WTC11 (cell line): Measurements from ENCODE around the gene NAA11. TPM values are rescaled to one million over a fixed set of nuclear protein-coding genes. Genes with fewer than 3 reads are reported as not detected.
A peak's percentile ranks its signal among the peaks of the same experiment; 100 is the strongest.

Experiments
- ATAC-seq: fragments of 200-7000 bp; cut with Tn5 transposase; 2 replicates; pipeline ENCODE4 v1.10.0; 2021; ENCODE audit warnings: mild to moderate bottlenecking, moderate library complexity
- Bru-seq: library from RNA; stranded (reverse); fragments of 400-500 nt; gene quantifications from one replicate; lab custom pipeline; 2021; lab: Mats Ljungman, UMichigan
- CTCF ChIA-PET: fragments of 300-600 bp; sonication (Branson Sonifier 250); formaldehyde crosslinking; loops from one replicate; lab custom pipeline; 2021; ENCODE audit warnings: antibody characterized with exemption; lab: Charles Lee
- POLR2A ChIA-PET: fragments of 350-600 bp; sonication (Branson Sonifier 250); formaldehyde crosslinking; loops from one replicate; lab custom pipeline; 2021; ENCODE audit warnings: antibody characterized with exemption; lab: Charles Lee
- DNase-seq: peaks from one replicate; pipeline ENCODE4 v3.0.0; 2021; ENCODE audit warnings: low spot score
- H3K27ac Mint-ChIP-seq: 2 replicates; pipeline ENCODE4 v1.8.0; 2021; ENCODE audit warnings: mixed read lengths
- H3K27me3 Mint-ChIP-seq: 2 replicates; pipeline ENCODE4 v1.8.0; 2021; ENCODE audit warnings: low read depth, mild to moderate bottlenecking, moderate library complexity, mixed read lengths
- H3K36me3 Mint-ChIP-seq: 2 replicates; pipeline ENCODE4 v1.8.0; 2021; ENCODE audit warnings: mixed read lengths
- H3K4me1 Mint-ChIP-seq: 2 replicates; pipeline ENCODE4 v1.8.0; 2022; ENCODE audit warnings: mixed read lengths
- H3K4me3 Mint-ChIP-seq: 2 replicates; pipeline ENCODE4 v1.8.0; 2021; ENCODE audit warnings: mild to moderate bottlenecking, moderate library complexity, mixed read lengths
- H3K9me3 Mint-ChIP-seq: 2 replicates; pipeline ENCODE4 v1.8.0; 2021; ENCODE audit warnings: mixed read lengths
- AFF4 ChIP-seq: sonication (generic); formaldehyde crosslinking; IDR thresholded peaks from 2 replicates; pipeline ENCODE4 v1.8.1; 2023; ENCODE audit warnings: mild to moderate bottlenecking, missing genetic modification reagents, borderline replicate concordance
- ARID4B ChIP-seq: sonication (generic); formaldehyde crosslinking; IDR thresholded peaks from 2 replicates; pipeline ENCODE4 v1.8.0; 2023; ENCODE audit warnings: missing genetic modification reagents, mild to moderate bottlenecking, borderline replicate concordance
- ATF1 ChIP-seq: sonication (generic); formaldehyde crosslinking; IDR thresholded peaks from 2 replicates; pipeline ENCODE4 v1.8.1; 2023; ENCODE audit warnings: mild to moderate bottlenecking, moderate library complexity, missing genetic modification reagents
- ATF6 ChIP-seq: sonication (generic); formaldehyde crosslinking; IDR thresholded peaks from 2 replicates; pipeline ENCODE4 v1.8.1; 2023; ENCODE audit warnings: mild to moderate bottlenecking, missing genetic modification reagents
- CREM ChIP-seq: sonication (generic); formaldehyde crosslinking; IDR thresholded peaks from 2 replicates; pipeline ENCODE4 v1.8.1; 2022; ENCODE audit warnings: mild to moderate bottlenecking, missing genetic modification reagents, moderate library complexity
- E2F1 ChIP-seq: sonication (generic); formaldehyde crosslinking; IDR thresholded peaks from 2 replicates; pipeline ENCODE4 v1.8.0; 2022; ENCODE audit warnings: mild to moderate bottlenecking, missing genetic modification reagents
- ELF4 ChIP-seq: sonication (generic); formaldehyde crosslinking; IDR thresholded peaks from 2 replicates; pipeline ENCODE4 v1.8.1; 2022; ENCODE audit warnings: low read depth, mild to moderate bottlenecking, moderate library complexity, missing genetic modification reagents
- ERG ChIP-seq: fragments of 250-450 bp; sonication (Bioruptor Pico); IDR thresholded peaks from 2 replicates; pipeline ENCODE4 v1.8.0; 2021; ENCODE audit warnings: mild to moderate bottlenecking
- ESRRA ChIP-seq: sonication (generic); formaldehyde crosslinking; IDR thresholded peaks from 2 replicates; pipeline ENCODE4 v1.8.1; 2022; ENCODE audit warnings: mild to moderate bottlenecking, missing genetic modification reagents, borderline replicate concordance
- GABPB1 ChIP-seq: sonication (generic); formaldehyde crosslinking; IDR thresholded peaks from 2 replicates; pipeline ENCODE4 v1.8.1; 2023; ENCODE audit warnings: mild to moderate bottlenecking, missing genetic modification reagents
- JAZF1 ChIP-seq: fragments of 250-450 bp; sonication (Bioruptor Pico); IDR thresholded peaks from 2 replicates; pipeline ENCODE4 v1.9.0; 2021; ENCODE audit warnings: moderate library complexity, mild to moderate bottlenecking, inconsistent platforms
- NR3C1 ChIP-seq: sonication (generic); formaldehyde crosslinking; conservative IDR thresholded peaks from 2 replicates; pipeline ENCODE4 v1.8.1; 2023; ENCODE audit warnings: low read depth, mild to moderate bottlenecking, missing genetic modification reagents
- PRRX2 ChIP-seq: fragments of 250-450 bp; sonication (Bioruptor Pico); IDR thresholded peaks from 2 replicates; pipeline ENCODE4 v1.8.0; 2021; ENCODE audit warnings: mild to moderate bottlenecking
- RORB ChIP-seq: fragments of 250-450 bp; sonication (Bioruptor Pico); IDR thresholded peaks from 2 replicates; pipeline ENCODE4 v1.9.0; 2021; ENCODE audit warnings: mild to moderate bottlenecking
- TCF7 ChIP-seq: sonication (generic); formaldehyde crosslinking; IDR thresholded peaks from 2 replicates; pipeline ENCODE4 v1.8.0; 2022; ENCODE audit warnings: mild to moderate bottlenecking, low read depth, missing genetic modification reagents, moderate library complexity
- USF1 ChIP-seq: sonication (generic); formaldehyde crosslinking; IDR thresholded peaks from 2 replicates; pipeline ENCODE4 v1.8.0; 2022; ENCODE audit warnings: mild to moderate bottlenecking, missing genetic modification reagents
- USF2 ChIP-seq: sonication (generic); formaldehyde crosslinking; IDR thresholded peaks from 2 replicates; pipeline ENCODE4 v1.8.1; 2023; ENCODE audit warnings: mild to moderate bottlenecking, missing genetic modification reagents, moderate library complexity
- ZNF232 ChIP-seq: sonication (generic); formaldehyde crosslinking; IDR thresholded peaks from 2 replicates; pipeline ENCODE4 v1.8.0; 2022; ENCODE audit warnings: mild to moderate bottlenecking, missing genetic modification reagents
- ZNF423 ChIP-seq: fragments of 250-450 bp; sonication (Bioruptor Pico); IDR thresholded peaks from 2 replicates; pipeline ENCODE4 v2.1.2; 2022; ENCODE audit warnings: mild to moderate bottlenecking, moderate library complexity
- long read RNA-seq, 3 experiments: library from RNA in 1 of 3; library from capped mRNA in 1 of 3; library from polyadenylated mRNA in 1 of 3; unstranded in 2 of 3; stranded (forward) in 1 of 3; transcript quantifications; one replicate each; pipeline ENCODE4 v2.0.0, GENCODE V29; 2021
- total RNA-seq: library from RNA; stranded (reverse); gene quantifications from 3 replicates; pipeline ENCODE4 v1.2.3, GENCODE V29; 2021

Gene NAA11
- 0.09 TPM in 1 of 3 replicates, not detected in the others for total RNA-seq
- Bru-seq, nascent RNA = not detected
- long read RNA-seq, experiment 1 = 0 reads
- long read RNA-seq, experiment 2 = 0 reads
- long read RNA-seq, experiment 3 = 0 reads

GRCh38 chr4:79325864-79326328, at the start of gene NAA11:
NAA11 (minus strand) TSS chr4:79326061; CDS start chr4:79325877, 184 bp downstream.
- ChIA-PET POLR2A (no interaction called here), CTCF (no interaction called here)
- no peak within 1 kb of the TSS for H3K27ac Mint-ChIP-seq
- no peak for TF ChIP-seq ATF1 (CRISPR knock-in tag)
- no peak for TF ChIP-seq AFF4 (CRISPR knock-in tag)
- no peak for TF ChIP-seq NR3C1 (CRISPR knock-in tag)
- no peak for TF ChIP-seq E2F1 (CRISPR knock-in tag)
- TF ChIP-seq ESRRA (CRISPR knock-in tag) = no peak
- no peak for TF ChIP-seq JAZF1 (CRISPR knock-in tag)
- no peaks in the 10 kb centered on the region for H3K27me3 Mint-ChIP-seq
- no peaks in the 10 kb centered on the region for H3K4me1 Mint-ChIP-seq
- DNase-seq = no peak
- peaks cover 4% of the 10 kb centered on the region; the same call in 1 of the 2 replicates for H3K9me3 Mint-ChIP-seq
- no peaks in the 10 kb centered on the region for H3K36me3 Mint-ChIP-seq
- ATAC-seq = peak; percentile 38; the same call in 1 of the 2 replicates
- no peak within 1 kb of the TSS for H3K4me3 Mint-ChIP-seq

- DNase-seq (no peak), ATAC-seq (no peak)
- no peaks in the 10 kb centered on the region for H3K36me3 Mint-ChIP-seq
- no peak overlapping the region for H3K27ac Mint-ChIP-seq
- H3K27me3 Mint-ChIP-seq = no peaks in the 10 kb centered on the region
- ChIA-PET POLR2A (no interaction called here), CTCF (no interaction called here)
- no peak overlapping the region for H3K4me3 Mint-ChIP-seq
- 0 out of 2 replicates have a peak, but pooled peaks cover 5% of the 10 kb centered on the region for H3K9me3 Mint-ChIP-seq
- peaks cover 6% of the 10 kb centered on the region for H3K4me1 Mint-ChIP-seq
- TF ChIP-seq USF2 (CRISPR knock-in tag) (no peak), ELF4 (no peak), ERG (no peak), RORB (no peak), ZNF232 (CRISPR knock-in tag) (no peak), CREM (CRISPR knock-in tag) (no peak), ZNF423 (CRISPR knock-in tag) (no peak), USF1 (CRISPR knock-in tag) (no peak), ARID4B (CRISPR knock-in tag) (no peak), GABPB1 (CRISPR knock-in tag) (no peak), TCF7 (CRISPR knock-in tag) (no peak), ATF6 (CRISPR knock-in tag) (no peak), PRRX2 (CRISPR knock-in tag) (no peak)
Observed at GRCh38 chr4:79370026-79370425, 44.2 kb upstream of the NAA11 start.
